Stimulated activated CD8-positive, alpha-beta memory T cell treated with anti-CD3 and anti-CD28 coated beads, Interleukin-2, amount 100 ng/mL, for 1 hour (primary cell): ENCODE results near the gene ARPC1A.
"Not testable (repeated sequence)": the region's sequence is repeated elsewhere in the genome, so short reads cannot be mapped to it uniquely, and the experiment has no call there.

ENCODE experiments used
- DNase-seq, 2 donors: peaks; one replicate each; pipeline ENCODE4 v3.0.0-alpha.2; 2020; ENCODE audit warnings: low read depth in 2 of 2

The ARPC1A gene

DNA sequence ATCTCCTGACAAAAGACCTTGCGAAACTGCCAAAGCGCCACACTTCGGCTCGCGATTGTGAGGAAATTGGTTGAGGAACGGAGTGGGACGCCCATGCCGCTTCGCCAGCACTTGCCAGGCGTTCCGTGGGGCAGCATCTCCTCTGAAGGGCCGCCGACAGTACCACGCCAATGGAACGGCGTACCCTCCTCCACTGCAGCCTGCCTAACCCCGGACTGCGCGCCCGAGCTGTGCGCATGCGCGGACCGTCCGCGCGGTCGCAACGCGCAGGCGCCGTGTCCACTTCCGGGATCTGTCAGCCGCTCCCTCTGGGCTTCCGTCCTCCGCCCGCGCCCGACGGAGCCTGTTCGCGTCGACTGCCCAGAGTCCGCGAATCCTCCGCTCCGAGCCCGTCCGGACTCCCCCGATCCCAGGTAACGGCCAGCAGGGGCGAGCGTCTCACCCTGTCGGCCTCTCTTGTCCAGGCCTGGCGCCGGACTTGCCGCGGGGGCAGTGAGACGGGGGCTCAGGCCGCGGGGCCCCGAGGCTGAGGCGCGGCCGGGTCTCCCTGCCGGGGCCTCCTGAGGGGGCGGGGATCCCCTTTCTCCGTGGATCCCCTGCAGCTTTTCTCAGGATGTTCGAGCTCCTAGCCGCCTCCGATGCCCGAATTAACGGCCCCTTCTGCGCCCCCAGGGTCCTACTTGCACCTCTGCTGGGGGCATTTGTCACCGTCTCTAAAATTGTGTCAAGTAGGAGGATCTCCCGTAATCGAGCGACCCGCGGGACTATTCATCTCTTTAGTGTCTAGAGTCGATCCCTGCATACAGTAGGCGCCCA lies at the start of gene ARPC1A:
TSS of gene ARPC1A (plus strand) at position 307 of the 816 bp plus-strand sequence. CDS start 7,456 bp downstream, outside the sequence.
- DNase-seq: peak; percentile 85 to 86

DNA sequence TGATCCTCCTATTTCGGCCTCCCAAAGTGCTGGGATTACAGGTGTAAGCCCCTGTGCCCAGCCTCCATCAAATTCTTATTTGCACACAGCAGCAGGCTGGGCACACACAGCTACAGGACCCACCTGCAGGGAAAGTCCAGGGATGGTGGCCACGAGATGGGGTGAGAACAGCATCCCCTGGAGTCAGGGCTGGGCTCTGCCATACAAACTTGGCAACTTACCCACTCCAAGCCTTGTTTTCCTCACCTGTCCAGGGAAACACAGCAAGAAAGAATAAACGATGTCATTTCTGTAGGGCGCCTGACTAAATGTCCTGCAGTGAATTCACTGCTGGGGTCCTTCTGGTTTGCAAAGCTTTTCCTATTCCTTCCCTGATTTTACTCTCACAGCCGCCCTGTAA lies 47.5 kb upstream of the ARPC1A start:
- DNase-seq: no peak

DNA sequence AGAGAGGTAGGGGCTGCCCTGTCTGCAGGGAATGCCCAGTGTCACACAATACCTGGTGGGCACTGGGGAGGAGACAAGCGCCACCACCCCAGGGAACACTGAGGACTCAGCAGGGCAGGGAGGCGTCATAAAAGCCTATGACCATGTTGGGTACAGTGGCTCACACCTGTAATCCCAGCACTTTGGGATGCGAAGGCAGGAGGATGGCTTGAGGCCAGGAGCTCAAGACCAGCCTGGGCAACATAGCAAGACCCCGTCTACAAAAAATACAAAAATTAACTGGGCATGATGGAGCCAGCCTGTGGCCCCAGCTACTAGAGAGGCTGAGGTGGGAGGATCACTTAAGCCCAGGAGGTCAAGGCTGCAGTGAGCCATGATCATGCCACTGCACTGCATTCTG lies 41.5 kb upstream of the ARPC1A start:
- not testable (repeated sequence) for DNase-seq

DNA sequence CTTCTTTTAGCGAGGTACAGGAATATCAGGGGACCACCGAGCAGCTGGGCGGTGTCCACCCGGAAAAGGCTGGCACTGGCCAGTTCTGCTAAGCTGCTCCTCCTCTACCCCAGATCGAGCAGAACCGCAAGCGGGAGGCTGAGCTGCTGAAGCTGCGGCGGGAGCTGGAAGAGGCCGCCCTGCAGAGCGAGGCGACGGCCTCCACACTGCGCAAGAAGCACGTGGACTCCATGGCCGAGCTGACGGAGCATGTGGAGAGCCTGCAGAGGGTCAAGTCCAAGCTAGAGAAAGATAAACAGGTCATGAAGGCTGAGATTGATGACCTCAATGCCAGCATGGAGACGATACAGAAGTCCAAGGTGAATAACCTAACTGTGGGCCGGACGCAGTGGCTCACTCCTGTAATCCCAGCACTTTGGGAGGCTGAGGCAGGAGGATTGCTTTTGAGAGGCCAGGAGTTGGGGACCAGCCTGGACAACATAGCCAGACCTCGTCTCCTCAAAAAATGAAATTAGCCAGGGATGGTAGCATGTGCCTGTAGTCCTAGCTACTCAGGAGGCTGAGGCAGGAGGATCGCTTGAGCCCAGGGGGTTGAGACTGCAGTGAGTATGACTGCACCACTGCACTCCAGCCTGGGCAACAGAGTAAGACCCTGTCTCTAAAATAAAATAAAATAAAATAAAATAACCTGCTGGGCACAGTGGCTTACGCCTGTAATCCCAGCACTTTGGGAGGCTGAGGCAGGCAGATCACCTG lies 37.7 kb upstream of the ARPC1A start:
- no peak for DNase-seq

DNA sequence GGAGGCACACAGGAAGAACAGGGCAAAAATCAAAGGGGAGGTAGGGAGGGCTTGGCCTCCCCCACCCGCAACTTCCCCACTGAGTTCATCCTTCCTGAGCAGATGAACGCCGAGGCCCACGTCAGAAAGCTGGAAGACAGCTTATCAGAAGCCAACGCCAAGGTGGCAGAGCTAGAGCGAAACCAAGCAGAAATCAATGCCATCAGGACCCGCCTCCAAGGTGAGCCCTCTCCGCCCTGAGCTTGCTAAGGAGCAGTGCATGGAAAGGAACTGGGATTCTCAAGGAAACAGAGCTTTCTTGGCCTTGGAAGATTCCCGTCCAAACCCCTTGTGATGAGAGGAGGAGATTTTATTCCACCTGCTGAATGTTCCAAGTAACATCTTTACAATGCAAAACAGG lies 36.5 kb upstream of the ARPC1A start:
- DNase-seq: no peak

DNA sequence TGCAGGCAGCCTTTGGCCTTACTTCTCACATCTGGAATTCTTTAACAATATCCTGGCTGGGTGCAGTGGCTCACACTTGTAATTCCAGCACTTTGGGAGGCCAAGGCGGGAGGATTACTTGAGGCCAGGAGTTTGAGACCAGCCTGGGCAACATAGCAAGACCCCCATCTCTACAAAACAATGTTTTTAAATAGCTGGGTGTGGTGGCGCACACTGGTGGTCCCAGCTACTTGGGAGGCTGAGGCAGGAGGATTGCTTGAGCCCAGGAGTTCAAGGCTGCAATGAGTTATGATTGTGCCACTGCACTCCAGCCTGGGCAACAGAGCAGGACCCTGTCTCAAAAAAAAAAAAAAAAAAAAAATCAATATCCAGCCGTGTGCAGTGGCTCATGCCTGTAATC lies 35.5 kb upstream of the ARPC1A start:
- not testable (repeated sequence) for DNase-seq

DNA sequence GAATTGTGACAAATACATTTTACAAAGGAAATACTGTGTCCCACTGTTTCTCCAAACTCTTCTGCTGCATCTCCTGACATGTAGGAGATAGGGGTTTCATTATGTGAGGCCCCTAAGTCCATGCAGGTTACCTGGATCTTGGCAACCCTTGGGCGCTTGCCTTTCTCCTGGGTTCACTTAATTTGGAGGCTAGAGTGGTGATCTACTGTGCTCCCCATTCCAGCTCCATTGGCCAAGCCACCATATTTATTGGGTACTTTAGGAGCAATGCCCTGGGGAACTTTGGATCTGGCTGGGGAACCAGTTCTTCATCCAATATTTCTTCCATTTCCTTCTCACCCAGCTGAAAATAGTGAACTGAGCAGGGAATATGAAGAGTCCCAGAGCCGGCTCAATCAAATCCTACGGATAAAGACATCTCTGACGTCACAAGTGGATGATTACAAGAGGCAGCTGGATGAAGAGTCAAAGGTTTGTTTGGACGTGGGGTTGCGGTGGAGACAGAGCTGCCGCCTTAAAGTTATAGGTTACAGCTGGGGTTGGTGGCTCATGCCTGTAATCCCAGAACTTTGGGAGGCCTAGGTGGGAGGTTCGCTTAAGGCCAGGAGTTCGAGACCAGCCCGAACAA lies 34.6 kb upstream of the ARPC1A start:
- no peak for DNase-seq

DNA sequence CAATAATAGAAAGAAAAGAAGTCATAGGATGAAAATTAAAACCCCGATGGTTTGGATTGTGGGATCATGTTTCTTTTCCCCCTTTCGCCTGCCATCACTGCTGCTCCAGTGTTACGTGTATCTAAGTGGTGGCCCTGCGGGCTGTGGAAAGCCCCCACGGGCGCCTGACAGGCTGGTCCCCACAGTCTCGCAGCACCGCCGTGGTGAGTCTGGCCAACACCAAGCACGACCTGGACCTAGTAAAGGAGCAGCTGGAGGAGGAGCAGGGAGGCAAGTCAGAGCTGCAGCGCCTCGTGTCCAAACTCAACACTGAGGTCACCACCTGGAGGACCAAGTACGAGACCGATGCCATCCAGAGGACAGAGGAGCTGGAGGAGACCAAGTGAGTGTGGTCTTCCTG lies 33.6 kb upstream of the ARPC1A start:
- no peak for DNase-seq

DNA sequence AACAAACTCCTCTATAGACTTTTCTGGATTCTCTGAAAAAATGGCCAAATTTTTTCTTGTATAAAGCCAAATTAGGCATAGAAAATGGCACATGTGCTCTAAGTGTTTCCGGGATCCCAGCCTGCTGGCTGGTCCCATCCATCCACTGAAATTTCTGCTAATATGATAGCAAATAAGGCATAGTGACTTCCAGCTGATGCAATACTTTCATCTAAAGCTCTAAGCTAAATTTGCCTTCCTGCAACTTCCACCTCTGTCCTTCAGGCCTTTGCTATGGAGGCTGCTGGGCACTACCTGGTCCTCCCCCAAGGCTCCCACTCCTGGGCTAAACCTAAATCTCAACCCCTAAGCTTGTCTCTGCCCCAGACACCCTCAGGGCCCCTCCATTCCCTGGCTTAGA lies 32.5 kb upstream of the ARPC1A start:
- DNase-seq: no peak

DNA sequence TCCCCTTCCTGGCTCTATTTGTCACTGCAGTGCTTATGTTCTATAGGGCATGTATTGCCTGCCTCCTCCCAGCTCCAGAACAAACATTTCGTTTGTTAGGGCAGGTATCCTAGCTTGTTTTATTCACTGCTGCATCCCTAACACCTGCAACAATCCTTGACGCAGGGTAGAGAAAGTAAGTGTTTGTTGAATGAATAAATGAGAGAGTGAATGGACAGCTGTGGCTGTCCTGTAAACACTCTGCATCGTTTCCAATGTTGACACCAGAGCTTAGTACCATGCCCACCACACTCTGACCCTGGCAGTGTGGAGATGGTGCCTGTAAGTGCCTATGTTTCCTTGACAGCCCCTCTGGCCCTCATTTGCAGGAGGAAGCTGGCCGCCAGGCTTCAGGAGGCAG lies 32.0 kb upstream of the ARPC1A start:
- DNase-seq: no peak

DNA sequence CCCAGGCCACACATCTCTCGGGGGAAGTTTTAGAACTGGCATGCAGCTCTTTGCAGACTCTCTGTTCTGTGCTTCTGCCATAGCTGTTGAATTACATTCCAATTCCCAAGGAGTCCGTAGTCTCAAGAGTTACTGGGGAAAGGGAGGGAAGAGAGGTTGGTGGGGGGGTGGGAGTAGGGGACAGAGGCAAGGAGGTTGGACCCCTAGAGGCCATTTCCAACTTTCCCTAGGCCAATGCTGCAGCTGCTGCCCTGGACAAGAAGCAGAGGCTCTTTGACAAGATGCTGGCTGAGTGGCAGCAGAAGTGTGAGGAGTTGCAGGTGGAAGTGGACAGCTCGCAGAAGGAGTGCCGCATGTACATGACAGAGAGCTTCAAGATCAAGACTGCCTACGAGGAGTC lies 29.2 kb upstream of the ARPC1A start:
- DNase-seq: no peak

DNA sequence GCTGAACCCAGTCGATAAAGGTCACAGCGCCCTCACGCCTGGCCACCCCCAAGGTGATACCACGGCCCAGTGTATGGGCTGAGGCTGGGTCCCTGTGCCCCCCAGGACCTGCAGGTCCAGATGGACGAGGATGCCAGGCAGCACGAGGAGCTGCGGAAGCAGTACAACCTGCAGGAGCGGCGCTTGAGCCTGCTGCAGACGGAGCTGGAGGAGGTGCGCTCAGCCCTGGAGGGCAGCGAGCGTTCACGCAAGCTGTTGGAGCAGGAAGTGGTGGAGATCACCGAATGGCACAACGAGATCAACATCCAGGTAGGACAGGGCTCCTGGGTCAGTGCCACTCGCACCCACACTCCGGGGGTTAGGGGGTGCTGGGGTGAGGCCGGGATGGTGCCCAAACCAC lies 24.2 kb upstream of the ARPC1A start:
- DNase-seq: no peak

DNA sequence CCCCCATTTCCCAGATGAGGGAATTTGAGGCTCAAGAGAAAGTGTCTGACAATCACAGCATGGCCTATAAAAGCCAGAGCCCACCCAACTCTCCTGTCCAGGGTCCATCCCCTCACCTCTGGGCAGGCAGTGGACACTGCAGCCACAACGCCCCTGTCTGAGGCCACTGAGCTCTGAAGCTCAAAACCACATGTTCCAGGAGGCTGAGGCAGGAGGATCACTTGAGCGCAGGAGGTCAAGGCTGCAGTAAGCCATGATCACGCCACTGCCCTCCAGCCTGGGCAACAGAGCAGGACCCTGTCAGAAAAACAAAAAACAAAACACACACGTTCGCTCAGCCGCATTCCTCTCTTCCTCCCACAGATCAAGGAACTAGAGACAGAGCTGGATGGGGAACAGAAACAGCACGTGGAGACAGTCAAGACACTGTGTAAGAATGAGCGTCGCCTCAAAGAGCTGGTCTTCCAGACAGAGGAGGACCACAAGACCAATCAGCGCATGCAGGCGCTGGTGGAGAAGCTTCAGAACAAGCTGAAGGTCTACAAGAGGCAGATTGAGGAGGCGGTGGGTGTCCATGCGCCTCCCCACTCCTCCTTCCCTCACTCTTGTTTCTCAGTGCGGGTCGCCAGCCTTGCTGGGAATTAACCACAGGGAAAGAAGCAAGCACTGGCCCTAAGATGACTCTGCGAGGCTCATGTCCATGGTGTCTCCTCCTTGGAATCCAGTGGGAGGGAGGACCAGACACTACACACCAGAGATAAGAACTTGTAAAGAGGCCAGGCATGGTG lies 20.0 kb upstream of the ARPC1A start:
- DNase-seq: no peak

DNA sequence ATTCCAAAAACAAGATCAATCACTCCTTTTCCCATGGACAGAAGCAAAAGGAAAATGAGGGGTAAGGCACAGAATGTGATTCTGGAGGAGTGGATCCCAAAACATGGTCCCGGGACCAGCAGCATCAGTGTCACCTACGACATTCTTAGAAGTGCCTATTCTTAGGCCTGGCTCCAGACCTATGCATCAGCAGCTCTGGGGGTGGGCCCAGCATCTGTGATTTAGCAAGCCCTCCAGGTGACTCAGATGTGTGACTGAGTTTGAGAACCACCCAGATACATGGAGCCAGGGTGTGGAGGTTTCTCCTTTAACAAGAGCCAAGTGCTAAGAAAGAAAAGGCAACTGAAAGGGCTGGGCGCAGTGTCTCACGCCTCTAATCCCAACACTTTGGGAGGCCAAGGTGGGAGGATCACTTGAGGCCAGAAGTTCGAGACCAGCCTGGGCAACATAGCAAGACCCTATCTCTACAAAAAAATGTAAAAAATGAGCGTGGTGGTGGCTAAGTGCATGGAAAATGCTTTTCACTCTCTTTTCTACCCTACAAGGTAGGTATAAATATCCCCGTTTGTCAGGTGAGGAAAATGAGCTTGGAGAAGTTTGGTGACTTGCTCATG lies 17.1 kb upstream of the ARPC1A start:
- DNase-seq: no peak

DNA sequence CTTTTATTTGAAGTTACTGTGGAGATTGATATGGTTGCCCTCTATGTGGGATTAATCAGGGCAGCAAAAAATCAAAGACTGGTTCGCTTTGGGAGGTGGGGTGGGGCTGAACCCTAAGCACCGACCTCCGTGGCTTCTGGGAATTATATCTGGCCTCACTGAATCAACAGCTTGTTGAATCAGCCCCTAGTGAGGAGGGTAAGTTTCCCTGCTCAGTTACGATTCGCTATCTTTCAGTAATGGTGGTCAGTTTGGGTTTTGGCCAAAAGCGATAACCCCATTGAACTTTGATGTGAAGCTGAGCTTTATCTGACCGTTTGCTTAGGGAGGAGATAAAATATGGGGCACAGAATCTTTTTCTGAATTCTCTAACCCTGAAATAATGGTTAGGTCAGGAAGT lies 16.6 kb upstream of the ARPC1A start:
- DNase-seq: no peak

DNA sequence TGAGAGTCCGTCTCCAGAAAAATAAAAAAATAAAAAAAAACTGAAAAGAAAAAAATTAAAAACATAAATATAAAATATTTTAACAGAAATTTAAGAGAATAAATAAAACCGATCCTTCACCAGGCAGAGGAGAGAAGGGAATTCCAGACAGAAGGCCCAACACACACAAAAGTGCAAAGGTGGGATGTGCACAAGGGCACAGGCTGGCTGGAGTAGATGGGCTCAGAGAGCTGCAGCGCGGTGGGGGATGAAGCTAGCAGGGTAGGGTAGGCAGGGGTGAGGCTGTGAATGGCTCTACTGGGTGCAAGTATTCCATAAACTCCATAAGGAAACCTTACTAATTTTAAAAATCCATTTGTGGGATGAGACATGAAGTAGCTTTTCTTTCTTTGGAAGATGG lies 15.7 kb upstream of the ARPC1A start:
- DNase-seq: no peak

DNA sequence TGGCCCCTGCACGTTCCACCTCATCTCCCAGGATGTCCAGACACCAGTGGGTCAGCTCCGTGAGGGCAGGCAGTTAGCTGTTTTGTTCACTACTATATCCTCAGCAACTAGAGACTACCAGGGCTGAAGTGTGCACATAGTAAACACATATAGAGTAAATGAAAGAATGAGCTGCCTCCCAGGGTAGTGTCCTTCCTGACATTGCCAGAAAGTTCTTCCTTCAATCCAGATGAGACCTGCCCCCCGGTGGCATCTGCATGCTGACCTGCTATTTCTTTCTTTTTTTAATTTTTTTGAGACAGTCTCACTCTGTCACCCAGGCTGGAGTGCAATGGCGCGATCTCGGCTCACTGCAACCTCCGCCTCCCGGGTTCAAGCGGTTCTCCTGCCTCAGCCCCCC lies 14.0 kb upstream of the ARPC1A start:
- no peak for DNase-seq

DNA sequence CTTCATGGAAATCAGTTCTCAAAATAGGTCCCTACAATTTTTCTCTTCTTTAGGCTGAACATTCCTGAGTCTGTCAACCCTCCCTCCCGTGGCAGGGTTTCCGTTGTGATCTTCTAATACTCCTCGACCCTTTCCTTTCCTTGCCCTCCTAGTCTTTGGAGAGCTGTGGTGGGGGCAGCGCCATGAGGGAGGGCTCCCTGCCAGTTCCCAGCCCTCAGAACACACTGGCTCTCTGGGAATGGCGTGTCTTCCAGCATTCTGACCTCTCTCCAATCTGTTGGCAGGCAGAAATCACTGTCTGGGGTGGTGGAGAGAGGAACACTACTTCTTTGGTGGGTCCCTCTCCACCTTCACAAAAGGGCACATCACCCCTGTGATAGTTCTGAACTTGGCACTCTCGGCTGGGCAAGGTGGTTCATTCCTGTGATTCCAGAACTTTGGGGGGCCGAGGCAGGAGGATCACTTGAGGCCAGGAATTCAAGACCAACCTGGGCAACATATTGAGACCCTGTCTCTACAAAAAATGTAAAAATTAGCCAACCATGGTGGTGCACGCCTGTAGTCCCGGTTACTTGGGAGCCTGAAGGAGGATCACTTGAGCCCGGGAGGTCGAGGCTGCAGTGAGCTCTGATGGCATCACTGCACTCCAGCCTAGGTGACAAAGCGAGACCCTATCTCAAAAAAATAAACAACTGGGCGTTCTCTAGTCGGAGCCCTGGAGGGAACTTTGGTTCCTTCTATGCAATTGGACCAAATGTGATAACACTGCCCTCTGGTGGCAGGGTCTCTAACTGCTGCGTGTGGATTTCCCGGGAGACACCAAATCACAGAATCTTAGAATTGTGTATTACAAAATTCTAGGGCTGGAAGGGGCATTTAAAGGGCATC lies 13.1 kb upstream of the ARPC1A start:
- DNase-seq: peak; percentile 43 to 56

DNA sequence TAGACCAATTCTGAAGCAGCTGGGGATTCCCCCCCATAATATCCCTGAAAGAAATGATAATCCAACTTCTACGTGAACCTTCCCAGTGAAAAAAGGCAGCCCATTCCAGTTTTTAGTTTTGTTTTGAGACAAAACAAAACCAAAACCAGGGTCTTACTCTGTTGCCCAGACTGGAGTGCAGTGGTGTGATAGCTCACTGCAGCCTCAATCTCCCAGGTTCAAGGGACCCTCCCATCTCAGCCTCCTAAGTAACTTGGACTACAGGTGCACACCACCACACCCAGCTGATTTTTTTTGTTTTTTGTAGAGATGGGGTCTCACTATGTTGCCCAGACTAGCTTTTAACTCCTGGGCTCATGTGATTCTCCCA lies 12.5 kb upstream of the ARPC1A start:
- DNase-seq: no peak

DNA sequence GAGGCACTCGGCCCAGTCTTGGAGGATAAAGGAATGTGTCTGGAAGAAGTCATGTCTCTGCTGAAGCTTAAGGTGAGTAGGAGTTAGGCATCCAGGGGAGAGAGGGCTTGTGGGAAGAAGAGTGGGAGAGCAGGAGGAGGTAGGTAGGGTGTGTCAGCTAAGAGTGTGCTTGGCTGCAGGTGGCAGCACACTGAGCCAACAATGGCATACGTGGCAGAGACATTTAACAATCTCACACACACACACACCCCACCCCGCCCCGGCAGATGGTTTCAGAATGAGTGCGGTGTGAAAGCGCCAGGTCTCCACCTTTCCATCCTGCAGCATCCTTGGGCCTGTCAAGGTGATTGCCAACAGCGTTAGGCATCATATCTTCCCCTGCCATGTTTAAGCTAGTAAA lies 11.2 kb upstream of the ARPC1A start:
- DNase-seq: no peak

DNA sequence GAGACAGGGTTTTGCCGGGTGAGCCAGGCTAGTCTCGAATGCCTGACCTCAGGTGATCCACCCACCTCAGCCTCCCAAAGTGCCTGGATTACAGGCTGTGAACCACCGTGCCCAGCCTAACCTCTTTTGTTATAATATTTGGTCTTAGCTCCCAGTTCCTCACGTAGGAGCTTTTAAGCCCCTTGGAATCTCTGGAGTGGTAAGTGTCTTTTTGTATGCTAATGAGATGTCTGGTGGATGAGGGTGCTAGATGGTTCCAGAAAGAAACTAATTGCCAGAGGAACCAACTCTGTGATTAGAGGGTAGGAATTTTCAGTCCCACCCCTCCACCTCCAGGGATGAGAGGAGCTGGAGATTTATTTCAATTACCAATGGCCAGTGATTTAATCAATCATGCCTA lies 5.3 kb upstream of the ARPC1A start:
- no peak for DNase-seq
